Measurements from ENCODE around the gene GPR179.

Gene GPR179

GRCh38 chr17:38364741-38365140 lies 21.0 kb upstream of the GPR179 start:
- peaks cover 12% of the 10 kb centered on the region for H3K36me3 ChIP-seq (ENCODE audit: control insufficient read depth, low read length)
- no peak overlapping the region for H3K4me2 ChIP-seq (ENCODE audit: low read length)
- H3K4me1 ChIP-seq (ENCODE audit: control insufficient read depth, low read length): no peaks in the 10 kb centered on the region
- no peak overlapping the region for H3K27ac ChIP-seq (ENCODE audit: low read depth, low read length)
- H3K9me2 ChIP-seq (replicated peaks; ENCODE audit: control insufficient read depth, low read length): no peaks in the 10 kb centered on the region
- H3K27me3 ChIP-seq (ENCODE audit: control insufficient read depth, low read length): no peaks in the 10 kb centered on the region
- H3K4me3 ChIP-seq (ENCODE audit: low read length): no peak overlapping the region
- no peaks in the 10 kb centered on the region for H3F3A ChIP-seq (ENCODE audit: control insufficient read depth, insufficient read depth)
- H4K20me1 ChIP-seq (ENCODE audit: control insufficient read depth, insufficient read depth, low read depth, low read length): no peaks in the 10 kb centered on the region; the same call in 1 of the 2 replicates
- TF ChIP-seq EZH2phosphoT487 (IDR thresholded peaks at IDR 0.05; ENCODE audit: borderline replicate concordance, low read length) (no peak), CTCF (IDR thresholded peaks at IDR 0.05; ENCODE audit: low read depth, low read length, poor library complexity, severe bottlenecking) (no peak)
- no peaks in the 10 kb centered on the region for H3K9me3 ChIP-seq (ENCODE audit: control insufficient read depth, insufficient read depth, low read length)
- H3K79me2 ChIP-seq (ENCODE audit: control insufficient read depth, low read length): peaks cover 4% of the 10 kb centered on the region; the same call in 1 of the 2 replicates

DNA sequence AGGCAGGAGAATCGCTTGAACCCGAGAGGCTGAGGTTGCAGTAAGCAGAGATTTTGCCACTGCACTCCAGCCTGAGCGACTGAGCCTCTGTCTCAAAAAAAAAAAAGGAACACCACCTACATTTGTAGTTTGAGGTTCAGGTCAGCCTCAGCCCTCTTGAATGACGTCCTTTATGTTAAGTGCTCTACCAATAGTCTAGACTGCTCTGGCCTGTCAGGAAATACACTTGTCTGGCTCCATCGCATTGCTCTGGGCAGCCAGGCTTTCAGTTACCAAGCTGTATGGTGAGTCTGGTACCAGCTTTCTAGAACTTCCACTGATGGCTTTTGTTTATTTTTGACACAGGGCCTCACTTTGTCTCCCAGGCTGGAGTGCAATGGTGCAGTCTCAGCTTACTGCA lies 19.3 kb upstream of the GPR179 start:
- Histone ChIP-seq H3K4me2 (ENCODE audit: low read length) (no peak overlapping the region), H3K4me1 (ENCODE audit: control insufficient read depth, low read length) (no peaks in the 10 kb centered on the region), H3K9me2 (replicated peaks; ENCODE audit: control insufficient read depth, low read length) (no peaks in the 10 kb centered on the region), H3K27me3 (ENCODE audit: control insufficient read depth, low read length) (no peaks in the 10 kb centered on the region), H3K36me3 (ENCODE audit: control insufficient read depth, low read length) (peaks cover 12% of the 10 kb centered on the region), H3F3A (ENCODE audit: control insufficient read depth, insufficient read depth) (no peaks in the 10 kb centered on the region), H3K9me3 (ENCODE audit: control insufficient read depth, insufficient read depth, low read length) (no peaks in the 10 kb centered on the region), H3K79me2 (ENCODE audit: control insufficient read depth, low read length) (peaks cover 9% of the 10 kb centered on the region), H4K20me1 (ENCODE audit: control insufficient read depth, insufficient read depth, low read depth, low read length) (no peaks in the 10 kb centered on the region; the same call in 1 of the 2 replicates), H3K4me3 (ENCODE audit: low read length) (no peak overlapping the region), H3K27ac (ENCODE audit: low read depth, low read length) (no peak overlapping the region)
- no peak for TF ChIP-seq CTCF (IDR thresholded peaks at IDR 0.05; ENCODE audit: low read depth, low read length, poor library complexity, severe bottlenecking)
- no peak for TF ChIP-seq EZH2phosphoT487 (IDR thresholded peaks at IDR 0.05; ENCODE audit: borderline replicate concordance, low read length)

DNA sequence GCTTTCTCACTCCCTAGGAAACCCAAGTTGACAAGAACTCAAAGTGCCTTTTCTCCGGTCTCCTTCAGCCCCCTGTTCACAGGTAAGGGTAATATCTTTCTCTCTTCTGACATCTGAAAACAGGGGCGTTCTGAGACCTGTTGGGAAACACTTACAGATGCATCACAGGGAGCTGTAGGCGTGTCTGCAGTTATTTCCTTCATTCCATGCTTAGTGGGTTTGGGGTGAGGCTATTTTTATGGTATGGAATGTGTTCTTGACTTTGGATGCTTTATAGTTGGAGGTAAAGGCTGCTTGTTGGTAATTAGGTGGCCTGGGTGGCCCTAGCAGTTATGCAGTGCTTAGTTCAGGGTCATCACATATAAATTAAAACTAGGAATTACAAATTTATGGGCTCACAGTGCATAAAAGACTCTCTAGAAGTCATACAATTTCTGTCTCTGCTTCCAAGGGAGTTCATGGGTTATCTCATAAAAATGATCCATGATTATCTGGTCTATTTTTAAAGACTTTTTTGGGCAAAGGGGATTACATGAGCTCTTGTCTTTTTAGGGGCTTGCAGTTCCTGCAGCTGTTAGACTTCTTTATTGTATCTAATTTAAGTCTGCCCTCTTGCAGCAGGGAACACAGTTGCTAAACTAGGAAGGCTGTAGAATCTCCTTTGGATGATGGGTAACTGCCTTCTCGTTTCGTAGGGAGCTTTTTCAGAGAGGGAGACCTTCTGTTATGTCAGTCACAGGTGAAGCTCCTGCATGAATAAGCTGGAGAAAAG lies 18.1 kb upstream of the GPR179 start:
- no peak overlapping the region for H3K4me3 ChIP-seq (ENCODE audit: low read length)
- no peak for TF ChIP-seq CTCF (IDR thresholded peaks at IDR 0.05; ENCODE audit: low read depth, low read length, poor library complexity, severe bottlenecking)
- no peak for TF ChIP-seq EZH2phosphoT487 (IDR thresholded peaks at IDR 0.05; ENCODE audit: borderline replicate concordance, low read length)
- no peak overlapping the region for H3K4me2 ChIP-seq (ENCODE audit: low read length)
- H3K79me2 ChIP-seq (ENCODE audit: control insufficient read depth, low read length): peaks cover 21% of the 10 kb centered on the region
- no peaks in the 10 kb centered on the region for H3K9me2 ChIP-seq (replicated peaks; ENCODE audit: control insufficient read depth, low read length)
- no peaks in the 10 kb centered on the region for H3F3A ChIP-seq (ENCODE audit: control insufficient read depth, insufficient read depth)
- no peaks in the 10 kb centered on the region for H3K27me3 ChIP-seq (ENCODE audit: control insufficient read depth, low read length)
- H3K27ac ChIP-seq (ENCODE audit: low read depth, low read length): no peak overlapping the region
- H3K9me3 ChIP-seq (ENCODE audit: control insufficient read depth, insufficient read depth, low read length): no peaks in the 10 kb centered on the region
- peaks cover 9% of the 10 kb centered on the region for H3K36me3 ChIP-seq (ENCODE audit: control insufficient read depth, low read length)
- no peaks in the 10 kb centered on the region for H3K4me1 ChIP-seq (ENCODE audit: control insufficient read depth, low read length)
- H4K20me1 ChIP-seq (ENCODE audit: control insufficient read depth, insufficient read depth, low read depth, low read length): no peaks in the 10 kb centered on the region; the same call in 1 of the 2 replicates
